A673 (cell line): ENCODE results near the gene MSRB1.

ENCODE experiments used
- EZH2 ChIP-seq: fragments of 200-600 bp; sonication (generic); IDR thresholded peaks from 2 replicates; pipeline ENCODE4 v1.6.1; 2017; ENCODE audit warnings: borderline replicate concordance, low read depth, mild to moderate bottlenecking, mixed read lengths, antibody characterized with exemption, low read length; ENCODE audit not compliant: poor library complexity, severe bottlenecking
- TF ChIP-seq, protein P1 (sequence below): fragments of 300-800, 200-600 bp; sonication (generic); conservative IDR thresholded peaks from 2 replicates; pipeline ENCODE4 v1.5.1; 2017; ENCODE audit warnings: low read depth, mild to moderate bottlenecking, antibody characterized with exemption, low read length, moderate library complexity, mixed read lengths

DNA sequence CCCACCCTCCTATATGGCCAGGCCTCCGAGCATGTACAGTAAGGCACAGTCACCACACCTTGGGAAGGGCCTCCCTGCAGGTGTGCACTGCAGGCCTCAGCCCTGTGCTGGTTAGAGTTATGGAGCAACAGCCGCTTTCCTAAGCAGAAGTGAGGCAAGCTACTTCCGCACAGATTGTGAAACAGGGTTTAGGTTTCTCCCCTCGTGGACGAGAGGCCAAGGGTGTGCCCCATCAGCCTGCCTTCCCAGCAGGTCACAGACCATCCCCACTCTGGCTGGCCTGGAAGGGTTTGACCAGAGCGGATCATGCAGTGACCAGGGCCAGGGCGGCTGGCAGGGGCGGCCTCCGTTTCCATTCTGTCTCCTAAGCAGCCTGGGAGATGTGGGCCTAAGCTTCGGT, 4.7 kb downstream of the MSRB1 start:
- TF ChIP-seq, protein P1, sequence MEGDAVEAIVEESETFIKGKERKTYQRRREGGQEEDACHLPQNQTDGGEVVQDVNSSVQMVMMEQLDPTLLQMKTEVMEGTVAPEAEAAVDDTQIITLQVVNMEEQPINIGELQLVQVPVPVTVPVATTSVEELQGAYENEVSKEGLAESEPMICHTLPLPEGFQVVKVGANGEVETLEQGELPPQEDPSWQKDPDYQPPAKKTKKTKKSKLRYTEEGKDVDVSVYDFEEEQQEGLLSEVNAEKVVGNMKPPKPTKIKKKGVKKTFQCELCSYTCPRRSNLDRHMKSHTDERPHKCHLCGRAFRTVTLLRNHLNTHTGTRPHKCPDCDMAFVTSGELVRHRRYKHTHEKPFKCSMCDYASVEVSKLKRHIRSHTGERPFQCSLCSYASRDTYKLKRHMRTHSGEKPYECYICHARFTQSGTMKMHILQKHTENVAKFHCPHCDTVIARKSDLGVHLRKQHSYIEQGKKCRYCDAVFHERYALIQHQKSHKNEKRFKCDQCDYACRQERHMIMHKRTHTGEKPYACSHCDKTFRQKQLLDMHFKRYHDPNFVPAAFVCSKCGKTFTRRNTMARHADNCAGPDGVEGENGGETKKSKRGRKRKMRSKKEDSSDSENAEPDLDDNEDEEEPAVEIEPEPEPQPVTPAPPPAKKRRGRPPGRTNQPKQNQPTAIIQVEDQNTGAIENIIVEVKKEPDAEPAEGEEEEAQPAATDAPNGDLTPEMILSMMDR = no peak
- no peak for TF ChIP-seq EZH2
